GM19463 (cell line): ENCODE results near the gene KLRD1.
"Not testable (repeated sequence)": the region's sequence is repeated elsewhere in the genome, so short reads cannot be mapped to it uniquely, and the experiment has no call there.

Experiments
- ATAC-seq: cut with Tn5 transposase; IDR thresholded peaks from one replicate; pipeline ENCODE4 v1.9.1; 2021; ENCODE audit warnings: mild to moderate bottlenecking, moderate library complexity; ENCODE audit not compliant: unreplicated experiment

Gene KLRD1

DNA sequence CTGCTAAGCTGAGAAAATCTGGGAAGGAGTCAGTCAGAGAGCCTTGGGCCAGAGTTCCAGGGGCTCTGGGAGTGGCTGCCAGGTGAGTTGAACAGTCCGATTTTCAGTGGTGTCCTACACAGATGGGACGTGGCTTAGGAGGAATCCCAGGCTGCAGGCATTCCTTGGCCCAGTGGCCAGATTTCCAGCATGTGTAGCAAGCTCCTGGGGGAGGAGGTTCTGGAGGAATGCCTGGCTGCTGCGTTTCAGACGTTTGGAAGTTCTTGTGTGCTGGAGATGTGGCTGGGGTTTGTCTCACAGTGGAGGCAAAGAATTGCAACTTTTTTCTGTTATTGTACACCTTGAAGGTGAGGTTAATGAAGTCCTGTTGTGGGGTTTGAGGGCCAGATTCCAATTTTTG is 28.5 kb downstream of the KLRD1 start:
- ATAC-seq = not testable (repeated sequence)

DNA sequence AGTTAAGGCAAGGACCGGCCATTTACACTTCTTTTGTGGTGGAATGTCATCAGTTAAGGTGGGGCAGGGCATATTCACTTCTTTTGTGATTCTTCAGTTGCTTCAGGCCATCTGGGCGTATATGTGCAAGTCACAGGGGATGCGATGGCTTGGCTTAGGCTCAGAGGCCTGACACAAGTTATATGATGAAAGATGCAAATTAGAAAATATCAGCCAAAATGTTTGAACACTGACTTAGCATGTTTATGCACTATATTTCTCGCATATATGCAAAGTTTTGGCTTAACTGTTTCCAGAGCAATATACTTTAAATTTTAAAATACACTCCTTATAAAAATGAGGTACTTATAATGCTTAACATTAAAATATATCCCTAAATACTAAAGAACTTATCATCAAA is 30.8 kb downstream of the KLRD1 start:
- ATAC-seq = not testable (repeated sequence)

DNA sequence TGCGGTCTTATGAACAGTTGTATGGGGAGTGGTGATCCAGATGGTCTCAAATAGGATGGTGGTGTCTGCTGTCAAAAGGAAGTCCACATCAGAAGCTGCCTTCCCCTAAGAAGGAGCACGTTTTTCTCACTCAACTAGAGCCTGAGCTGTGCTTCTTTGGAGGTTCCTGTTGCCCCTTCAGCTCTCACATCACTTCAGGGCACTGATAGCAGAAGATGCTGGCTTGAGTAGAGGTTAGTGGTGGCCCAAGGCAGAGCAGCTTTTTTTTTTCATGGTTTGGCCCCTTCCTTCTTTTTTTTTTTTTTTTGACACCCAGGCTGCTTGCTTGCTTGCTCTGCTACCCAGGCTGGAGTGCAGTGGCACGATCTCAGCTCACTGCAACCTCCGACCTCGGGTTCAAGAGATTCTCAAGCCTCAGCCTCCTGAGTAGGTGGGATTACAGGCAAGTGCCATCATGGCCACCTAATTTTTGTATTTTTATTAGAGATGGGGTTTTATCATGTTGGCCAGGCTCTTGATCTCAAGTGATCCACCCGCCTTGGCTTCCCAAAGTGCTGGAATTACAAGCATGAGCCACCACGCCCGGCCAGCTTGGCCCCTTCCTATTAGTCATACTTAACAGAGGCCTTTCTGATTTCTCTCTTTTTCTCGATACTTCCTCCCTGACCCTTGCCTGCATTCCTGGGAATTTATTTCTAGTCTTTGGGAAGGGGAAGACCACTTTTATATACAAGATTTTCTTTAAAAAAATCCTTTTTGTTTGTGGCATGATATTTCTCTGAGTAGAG is 31.6 kb downstream of the KLRD1 start:
- no peak for ATAC-seq

DNA sequence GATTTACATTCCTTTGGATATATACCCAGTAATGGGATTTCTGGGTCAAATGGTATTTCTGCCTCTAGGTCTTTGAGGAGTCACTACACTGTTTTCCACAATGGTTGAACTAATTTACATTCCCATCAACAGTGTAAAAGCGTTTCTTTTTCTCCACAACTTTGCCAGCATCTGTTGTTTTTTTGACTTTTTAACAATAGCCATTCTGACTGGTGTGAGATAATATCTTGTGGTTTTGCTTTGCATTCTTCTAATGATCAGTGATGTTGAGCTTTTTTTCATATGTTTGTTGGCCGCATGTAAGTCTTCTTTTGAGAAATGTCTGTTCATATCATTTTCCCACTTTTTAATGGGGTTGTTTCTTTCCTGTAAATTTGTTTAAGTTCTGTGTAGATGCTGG is 33.3 kb downstream of the KLRD1 start:
- ATAC-seq = not testable (repeated sequence)

DNA sequence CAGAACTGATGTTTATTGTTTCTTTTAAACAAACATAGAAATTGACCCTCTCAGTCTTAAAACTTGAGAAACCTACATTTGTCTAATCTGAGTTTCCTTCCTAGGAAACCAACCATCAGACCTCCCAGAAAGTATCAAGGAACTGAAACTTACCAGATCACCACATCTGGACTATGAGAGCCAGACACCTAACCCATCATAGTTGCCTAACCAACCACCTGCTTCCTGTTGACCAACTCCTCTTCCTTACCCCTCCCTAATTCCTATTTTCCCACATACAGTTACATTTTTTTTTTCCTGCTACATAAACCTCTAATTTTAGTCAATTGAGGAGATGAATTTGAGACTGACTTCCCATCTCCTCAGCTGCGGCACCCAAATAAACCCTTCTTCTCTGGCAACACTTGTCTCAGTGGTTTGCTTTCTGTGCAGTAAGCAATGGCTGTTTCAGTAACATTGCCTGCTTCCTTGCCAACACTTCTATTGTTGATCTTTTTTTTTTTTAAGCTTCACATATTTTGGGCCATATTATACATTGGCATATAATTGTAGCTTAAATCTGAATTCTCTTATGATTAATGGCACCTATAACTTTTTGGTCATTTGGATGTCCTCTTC is 34.3 kb downstream of the KLRD1 start:
- ATAC-seq = no peak

DNA sequence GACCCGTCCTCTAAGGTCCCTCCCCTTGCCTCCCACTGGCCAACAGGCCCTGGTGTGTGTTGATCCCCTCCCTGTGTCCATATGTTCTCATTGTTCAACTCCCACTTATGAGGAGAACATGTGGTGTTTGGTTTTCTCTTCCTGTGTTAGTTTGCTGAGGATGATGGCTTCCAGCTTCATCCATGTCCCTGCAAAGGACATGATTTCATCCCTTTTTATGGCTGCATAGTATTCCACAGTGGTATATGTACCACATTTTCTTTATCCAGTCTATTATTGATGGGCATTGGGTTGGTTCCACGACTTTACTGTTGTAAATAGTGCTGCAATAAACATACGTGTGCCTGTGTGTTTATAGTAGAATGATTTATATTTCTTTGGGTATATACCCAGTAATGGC is 43.8 kb downstream of the KLRD1 start:
- ATAC-seq = not testable (repeated sequence)

DNA sequence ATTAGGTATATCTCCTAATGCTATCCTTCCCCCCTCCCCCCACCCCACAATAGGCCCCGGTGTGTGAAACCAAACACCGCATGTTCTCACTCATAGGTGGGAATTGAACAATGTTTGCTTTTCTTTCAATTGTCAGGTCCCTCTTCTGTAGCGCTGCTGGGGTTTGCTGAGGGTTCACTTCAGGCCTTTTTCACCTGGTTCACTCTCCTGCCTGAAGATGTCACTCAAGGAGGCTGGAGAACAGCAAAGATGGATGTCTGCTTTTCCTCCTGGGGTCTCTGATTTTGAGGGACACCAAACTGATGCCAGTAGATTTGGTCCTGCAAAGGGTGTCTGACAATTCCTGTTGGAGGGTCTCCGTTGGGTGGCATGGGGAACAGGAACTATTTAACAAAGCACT is 46.4 kb downstream of the KLRD1 start:
- no peak for ATAC-seq

DNA sequence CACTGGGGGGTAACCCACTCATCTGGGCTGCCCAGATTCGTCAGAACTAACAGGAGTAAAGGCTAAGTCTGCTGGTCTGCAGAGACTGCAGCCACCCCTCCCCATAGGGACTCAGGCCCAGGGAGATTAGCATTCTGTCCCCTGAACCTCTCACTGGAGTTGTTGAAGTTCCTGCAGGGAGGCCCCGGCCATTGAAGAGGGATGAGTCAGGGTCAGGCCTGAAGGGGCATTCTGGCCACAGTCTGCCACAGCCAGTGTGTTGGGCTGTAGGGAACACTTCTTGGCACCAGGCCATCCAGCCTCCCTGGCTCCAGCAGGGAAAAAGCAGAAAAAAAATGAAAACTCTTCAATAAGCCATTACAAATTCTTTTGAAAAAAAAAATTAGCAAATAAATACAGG is 46.8 kb downstream of the KLRD1 start:
- no peak for ATAC-seq

DNA sequence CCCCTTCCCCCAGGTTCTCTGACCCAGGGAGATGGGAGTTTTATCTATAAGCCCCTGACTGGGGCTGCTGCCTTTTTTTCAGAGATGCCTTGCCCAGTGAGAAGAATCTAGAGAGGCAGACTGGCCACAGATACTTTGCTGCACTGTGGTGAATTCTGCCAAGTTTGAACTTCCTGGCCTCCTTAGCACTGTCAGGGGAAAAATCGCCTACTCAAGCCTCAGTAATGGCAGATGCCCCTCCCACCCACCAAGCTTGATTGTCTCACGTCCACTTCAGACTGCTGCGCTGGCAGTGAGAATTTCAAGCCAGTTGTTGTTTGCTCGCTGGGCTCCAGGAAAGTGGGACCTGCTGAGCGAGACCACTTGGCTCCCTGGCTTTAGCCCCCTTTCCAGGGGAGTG is 50.5 kb downstream of the KLRD1 start:
- no peak for ATAC-seq

DNA sequence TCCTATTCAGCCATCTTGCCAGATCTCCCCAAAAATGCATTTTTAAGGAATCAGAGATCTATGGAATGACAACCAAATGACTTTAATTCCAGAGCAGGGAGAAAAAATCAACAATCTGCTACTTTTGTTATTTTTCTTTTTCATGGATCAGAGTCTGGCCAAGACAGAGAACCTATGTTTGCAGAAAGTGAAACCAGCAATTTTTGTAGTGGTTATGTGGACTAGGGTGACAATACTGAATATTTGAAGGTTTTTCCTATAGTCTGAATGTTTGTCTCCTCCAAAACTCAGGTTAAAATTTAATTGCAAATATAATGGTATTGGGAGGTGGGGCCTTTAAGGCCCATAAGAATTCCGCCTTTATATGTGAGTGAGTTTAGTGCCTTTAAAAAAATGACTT is 51.3 kb downstream of the KLRD1 start:
- ATAC-seq = no peak

DNA sequence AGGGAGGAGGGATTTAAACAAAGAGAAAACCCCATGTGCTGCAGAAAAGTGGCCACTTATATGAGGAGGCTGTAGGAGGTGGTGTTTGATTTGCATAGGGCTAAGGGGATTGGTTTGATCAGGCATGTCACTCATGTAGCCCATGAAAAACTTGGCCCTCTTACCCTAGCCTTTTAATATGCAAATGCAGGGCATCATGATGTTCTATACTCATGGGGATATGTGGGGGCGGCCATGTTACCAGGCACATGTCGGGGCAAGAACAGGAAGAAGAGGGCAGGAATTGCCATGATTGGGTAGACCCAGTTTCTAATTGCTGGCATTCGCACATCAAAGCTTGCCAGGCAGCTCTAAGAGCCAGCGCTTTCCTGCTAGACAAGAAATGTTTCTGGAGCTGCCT is 53.4 kb downstream of the KLRD1 start:
- no peak for ATAC-seq

DNA sequence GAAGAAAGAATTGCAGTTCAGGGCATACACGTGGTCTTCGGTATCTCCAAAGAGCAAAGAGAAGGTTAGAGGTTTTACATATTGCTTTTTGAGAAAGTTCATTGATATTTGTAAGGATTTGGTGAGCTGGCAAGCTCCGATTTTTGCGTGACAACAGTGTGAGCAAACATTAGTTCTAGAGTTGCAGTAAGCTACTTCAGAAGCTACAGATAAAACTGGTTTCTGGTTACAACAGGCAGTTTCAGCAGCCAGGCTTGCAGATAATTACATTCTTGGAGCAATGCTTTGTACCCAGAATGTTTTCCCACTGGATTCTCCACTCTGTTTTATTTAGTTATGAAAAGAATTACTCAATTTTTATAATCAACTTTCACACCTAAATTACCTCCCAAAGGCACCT is 54.0 kb downstream of the KLRD1 start:
- ATAC-seq = no peak

DNA sequence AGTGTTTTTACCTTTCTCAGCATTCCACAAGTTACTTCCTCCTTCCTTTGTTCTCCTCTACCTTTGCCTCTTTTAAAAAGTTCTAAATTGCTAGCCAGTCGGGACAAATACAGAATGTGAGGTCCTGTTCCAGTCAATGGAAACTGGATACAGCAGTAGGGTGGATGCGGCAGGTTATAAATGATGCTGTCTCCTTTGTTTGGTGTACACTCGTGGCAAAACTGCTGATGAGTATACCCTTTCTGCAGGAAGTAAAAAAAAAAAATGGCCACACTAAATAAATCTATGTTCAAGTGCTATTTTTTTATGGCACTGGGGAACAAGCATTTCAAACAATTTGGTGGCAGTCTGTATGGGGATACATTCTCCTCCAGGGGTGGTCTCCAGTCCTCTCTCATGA is 54.7 kb downstream of the KLRD1 start:
- no peak for ATAC-seq

DNA sequence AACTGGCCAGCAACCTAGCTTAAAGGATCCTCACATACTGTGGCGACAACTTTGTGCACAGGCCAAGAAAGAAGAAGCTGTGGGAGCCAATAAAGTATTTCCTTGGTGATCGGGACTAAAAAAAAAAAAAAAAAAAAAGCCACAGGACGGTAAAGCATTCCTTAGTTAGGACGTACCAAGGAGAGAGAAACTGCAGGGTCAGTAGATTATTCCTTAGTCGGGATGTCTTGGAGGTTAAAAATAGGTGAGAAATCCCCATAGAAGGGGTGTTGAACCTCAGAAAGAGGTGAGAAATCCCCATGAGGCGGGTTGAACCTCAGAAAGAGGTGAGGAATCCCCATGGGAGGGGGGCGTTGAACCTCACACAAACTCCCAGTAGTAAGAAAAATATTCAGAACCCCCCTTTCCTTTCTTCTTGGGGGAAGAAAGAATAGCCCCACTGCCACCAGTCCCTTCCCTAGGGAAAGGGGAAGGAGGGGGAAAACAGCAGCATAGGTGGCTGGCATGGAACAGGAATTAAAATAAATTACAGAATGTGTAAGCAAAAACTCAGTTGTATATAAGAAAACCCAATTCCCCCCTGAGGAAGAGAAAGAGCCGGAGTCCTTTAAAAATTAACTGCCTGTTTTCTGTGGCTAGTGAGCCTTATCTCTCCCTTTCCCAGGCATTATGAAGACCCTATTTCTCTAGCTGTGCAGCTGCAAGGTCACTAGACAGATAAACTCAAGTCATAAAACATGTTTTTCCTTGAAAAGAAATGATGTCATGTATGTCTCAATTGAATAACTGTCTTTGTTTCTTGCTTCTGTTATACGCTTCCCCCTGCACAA is 55.4 kb downstream of the KLRD1 start:
- no peak for ATAC-seq

DNA sequence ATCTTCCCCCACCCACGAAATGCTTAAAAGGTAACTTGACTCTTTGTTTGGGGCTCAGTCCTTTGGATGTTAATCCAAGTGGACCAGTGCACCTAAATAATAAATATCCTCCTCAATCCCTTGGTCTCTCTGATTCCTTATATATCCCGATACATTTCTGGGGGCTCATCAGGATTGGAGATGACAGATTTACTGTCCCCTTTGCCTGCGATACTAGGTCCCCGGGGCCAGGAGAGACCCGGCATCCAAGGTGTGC is 55.9 kb downstream of the KLRD1 start:
- ATAC-seq = no peak

DNA sequence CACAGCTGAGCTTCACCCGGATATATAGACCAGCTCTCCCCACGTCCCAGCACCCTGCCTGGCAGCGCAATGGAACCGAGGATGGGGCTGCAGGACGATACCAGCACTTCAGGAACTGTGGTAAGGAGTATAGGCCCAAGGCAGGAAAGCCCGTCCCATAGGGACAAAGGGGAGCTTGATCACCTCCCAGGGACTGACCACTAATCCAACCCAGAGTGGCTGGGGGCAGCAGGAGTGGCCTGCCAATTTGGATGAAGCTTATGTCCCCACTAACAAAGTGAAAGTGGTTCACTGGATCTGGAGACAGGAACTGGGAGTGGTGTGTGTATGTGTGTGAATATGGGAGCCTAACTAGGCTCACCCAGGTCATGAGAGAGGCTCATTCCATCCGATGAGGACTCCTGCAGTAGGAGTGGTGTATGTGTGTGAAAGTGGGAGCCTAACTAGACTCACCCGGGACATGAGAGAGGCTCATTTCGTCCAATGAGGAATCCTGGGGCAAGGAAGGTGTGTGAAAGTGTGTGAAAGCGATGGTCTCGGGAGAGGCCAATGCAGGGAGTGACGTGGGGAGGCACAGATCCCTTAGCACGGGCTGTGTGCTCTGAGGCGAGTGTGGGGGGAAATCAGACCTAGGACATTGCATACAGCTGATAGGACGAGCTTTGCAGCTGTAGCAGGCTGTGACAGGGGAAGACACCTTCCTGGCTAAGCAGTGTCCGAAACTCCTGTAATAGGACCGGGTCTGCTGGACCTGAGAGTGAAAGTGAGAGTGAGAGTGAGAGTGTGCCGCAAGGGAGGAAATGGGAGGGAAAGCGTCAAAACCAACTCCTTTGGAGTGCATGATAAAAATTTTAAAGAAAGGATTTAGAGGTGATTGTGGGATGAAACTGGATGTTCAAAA is 56.5 kb downstream of the KLRD1 start:
- ATAC-seq = peak; percentile 90

DNA sequence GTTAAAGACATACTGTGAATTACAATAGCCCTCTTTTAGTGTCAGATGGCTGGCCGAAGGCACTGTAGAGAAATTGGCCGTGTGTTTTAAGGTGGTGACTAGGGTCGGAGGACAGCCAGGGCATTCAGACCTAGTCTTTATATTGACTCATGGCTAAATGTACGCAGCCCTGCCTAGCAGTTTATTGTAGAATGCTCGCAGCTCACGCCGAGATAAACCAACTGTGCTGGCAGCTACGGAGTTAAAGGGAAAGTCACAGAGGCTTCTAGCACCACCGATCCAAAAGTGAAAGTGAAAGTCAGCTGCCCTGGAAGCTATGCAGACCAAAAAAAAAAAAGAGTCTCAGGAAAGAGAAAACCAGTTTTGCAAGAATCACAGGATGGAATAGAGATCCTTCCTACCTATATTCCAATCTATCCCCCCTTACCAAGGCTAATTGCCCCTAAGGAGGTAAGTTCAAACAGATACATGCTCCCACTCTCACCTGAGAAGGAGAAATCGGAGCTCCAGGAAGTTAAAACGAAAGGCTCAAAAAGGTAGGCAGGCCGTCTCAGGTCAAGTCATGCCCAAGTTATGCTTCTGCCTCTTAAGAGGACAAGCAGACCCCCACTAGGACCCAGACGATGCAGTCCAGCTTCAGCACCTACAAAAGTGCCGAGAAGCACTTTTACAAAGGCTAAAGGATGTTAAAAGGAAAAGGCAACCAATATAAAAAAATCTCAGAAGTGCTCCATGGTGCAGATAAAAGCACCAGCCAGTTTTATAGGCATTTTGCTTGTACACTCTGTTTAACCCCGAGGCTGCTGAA is 57.3 kb downstream of the KLRD1 start:
- ATAC-seq = peak; percentile 51

DNA sequence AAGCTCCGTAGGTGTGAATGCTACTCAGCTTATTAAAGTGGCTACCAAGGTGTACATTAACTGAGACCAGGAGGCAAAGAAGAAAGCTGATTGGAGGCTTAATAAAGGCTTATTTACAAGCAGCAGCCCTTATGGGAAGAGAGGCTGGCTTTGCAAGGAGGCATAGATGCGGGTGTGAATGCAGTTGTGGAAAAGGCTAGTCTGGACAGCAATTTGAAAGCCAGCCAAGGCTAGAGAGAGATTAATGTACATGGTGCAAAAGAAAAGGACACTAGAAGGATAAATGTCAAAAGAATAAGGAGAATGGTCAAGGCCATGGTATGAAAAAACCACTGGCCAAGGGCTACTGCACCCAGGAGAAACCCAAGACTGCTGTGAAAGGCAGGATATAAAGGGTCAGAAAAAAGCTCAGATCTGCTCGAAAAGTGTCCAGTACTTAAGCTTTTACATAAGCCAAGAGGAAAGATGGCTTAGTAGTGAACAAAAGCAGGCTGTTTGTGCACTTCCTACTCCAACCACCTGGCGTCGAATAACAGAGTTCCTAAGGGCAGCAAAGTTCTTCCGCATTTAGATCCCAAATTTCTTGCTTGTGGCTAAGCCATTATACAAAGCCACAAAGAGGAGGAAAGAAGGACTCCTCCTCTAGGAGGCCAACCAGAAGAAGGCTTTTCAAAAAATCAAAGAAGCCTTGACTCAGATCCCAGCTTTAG is 58.2 kb downstream of the KLRD1 start:
- ATAC-seq = no peak

DNA sequence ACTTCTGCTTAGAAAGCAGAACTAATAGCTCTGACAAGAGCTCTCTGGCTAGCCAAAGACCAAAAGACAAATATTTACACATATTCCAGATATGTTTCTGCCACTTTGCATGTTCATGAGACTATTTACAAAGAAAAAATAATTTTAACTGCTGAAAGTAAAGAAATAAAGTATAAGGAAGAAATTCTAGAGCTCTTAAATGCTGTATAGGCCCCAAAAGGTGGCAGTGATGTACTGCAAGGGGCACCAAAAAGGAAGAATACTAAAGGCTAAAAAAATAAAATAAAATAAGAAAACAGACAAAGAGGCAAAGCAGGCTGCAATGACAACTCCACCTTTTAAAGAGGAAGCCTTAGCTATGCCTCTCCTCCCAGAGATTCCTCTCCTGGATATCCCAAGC is 59.2 kb downstream of the KLRD1 start:
- no peak for ATAC-seq

DNA sequence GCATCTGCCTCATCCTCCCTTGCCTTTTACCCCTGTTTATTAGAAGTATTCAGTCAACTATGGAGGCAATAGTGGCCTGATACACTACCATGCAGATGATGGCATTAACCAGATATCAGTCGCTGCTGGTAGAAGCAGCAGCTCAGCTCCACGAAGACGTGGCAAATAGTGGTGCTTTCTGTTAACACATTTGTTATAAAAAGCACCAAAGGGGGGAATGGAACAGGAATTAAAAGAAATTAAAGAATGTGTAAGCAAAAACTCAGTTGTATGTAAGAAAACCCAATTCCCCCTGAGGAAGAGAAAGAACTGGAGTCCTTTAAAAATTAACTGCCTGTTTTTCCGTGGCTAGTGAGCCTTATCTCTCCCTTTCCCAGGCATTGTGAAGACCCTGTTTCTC is 60.0 kb downstream of the KLRD1 start:
- not testable (repeated sequence) for ATAC-seq
